Measurements from ENCODE around the gene GGA2. TPM values are rescaled to one million over a fixed set of nuclear protein-coding genes. Genes with fewer than 3 reads are reported as not detected.

Gene GGA2
- total and polyA plus RNA-seq, 7 donors: 13.2 to 55.7 (median 29.6) TPM

- WGBS, 2 donors: 57 to 65% methylated on average over 3 of the region's 3 CpGs
- H3K36me3 ChIP-seq: peaks cover 3 to 34% (median 6%) of the 10 kb centered on the region in 4 donors
These were observed 8.2 kb upstream of the GGA2 start for GRCh38 chr16:23518435-23518891.

GRCh38 chr16:23516366-23517137, 6.3 kb upstream of the GGA2 start:
- 67 to 76% methylated on average over 4 of the region's 4 CpGs for WGBS, 2 donors
- TF ChIP-seq POLR2AphosphoS5 (IDR thresholded peaks at IDR 0.05) (no peak), POLR2A (IDR thresholded peaks at IDR 0.05) (no peak), EP300 (IDR thresholded peaks at IDR 0.05) (no peak), CTCF (IDR thresholded peaks at IDR 0.05) (no peak)
- no peaks in the 10 kb centered on the region for H3K27me3 ChIP-seq
- no peaks in the 10 kb centered on the region for H3K4me1 ChIP-seq
- H3K36me3 ChIP-seq: peaks cover 0 to 16% (median 0%) of the 10 kb centered on the region in 4 donors
- no peak for DNase-seq
- no peak overlapping the region for H3K4me3 ChIP-seq
- no peaks in the 10 kb centered on the region for H3K9me3 ChIP-seq
- intact Hi-C loops (cut with DNase I): no loop called here
- H3K27ac ChIP-seq: no peak overlapping the region

More at GRCh38 chr16:23518435-23518891, 8.2 kb upstream of the GGA2 start:
- Histone ChIP-seq H3K4me3 (no peak overlapping the region), H3K27me3 (no peaks in the 10 kb centered on the region), H3K9me3 (no peaks in the 10 kb centered on the region), H3K4me1 (no peaks in the 10 kb centered on the region), H3K27ac (no peak overlapping the region)
- intact Hi-C loops (cut with DNase I): no loop called here
- TF ChIP-seq POLR2A (IDR thresholded peaks at IDR 0.05) (no peak), EP300 (IDR thresholded peaks at IDR 0.05) (no peak), POLR2AphosphoS5 (IDR thresholded peaks at IDR 0.05) (no peak), CTCF (IDR thresholded peaks at IDR 0.05) (no peak)
- no peak for DNase-seq

GRCh38 chr16:23515881-23516280, 5.6 kb upstream of the GGA2 start:
- DNase-seq: no peak
- Histone ChIP-seq H3K4me1 (peaks cover 0 to 2% (median 0%) of the 10 kb centered on the region in 4 donors), H3K4me3 (no peak overlapping the region), H3K27ac (no peak overlapping the region), H3K27me3 (no peaks in the 10 kb centered on the region), H3K36me3 (peaks cover 0 to 16% (median 0%) of the 10 kb centered on the region in 4 donors), H3K9me3 (no peaks in the 10 kb centered on the region)
- TF ChIP-seq EP300 (IDR thresholded peaks at IDR 0.05) (no peak), CTCF (IDR thresholded peaks at IDR 0.05) (no peak), POLR2A (IDR thresholded peaks at IDR 0.05) (no peak)
- intact Hi-C loops (cut with DNase I): no loop called here
- 97% methylated on average over 5 of the region's 5 CpGs for WGBS, 2 donors

GRCh38 chr16:23514381-23515152, 4.3 kb upstream of the GGA2 start:
- no peak for DNase-seq
- H3K36me3 ChIP-seq: peaks cover 0 to 12% (median 0%) of the 10 kb centered on the region in 4 donors
- intact Hi-C loops (cut with DNase I): no loop called here
- no peaks in the 10 kb centered on the region for H3K9me3 ChIP-seq
- no peak overlapping the region for H3K4me3 ChIP-seq
- H3K27ac ChIP-seq: no peak overlapping the region
- TF ChIP-seq POLR2AphosphoS5 (IDR thresholded peaks at IDR 0.05): no peak
- TF ChIP-seq CTCF (IDR thresholded peaks at IDR 0.05): no peak
- no peak for TF ChIP-seq POLR2A (IDR thresholded peaks at IDR 0.05)
- H3K27me3 ChIP-seq: no peaks in the 10 kb centered on the region
- 77 to 89% methylated on average over 7 of the region's 7 CpGs for WGBS, 2 donors
- H3K4me1 ChIP-seq: peaks cover 0 to 7% (median 0%) of the 10 kb centered on the region in 4 donors

Data from sigmoid colon (tissue), 7 donors.